SK-N-MC (cell line): ENCODE measurements around the gene LMLN.

Experiments
- EZH2 ChIP-seq: fragments of 200-600 bp; sonication (generic); IDR thresholded peaks from one replicate; pipeline ENCODE4 v1.6.1; 2017; ENCODE audit warnings: antibody characterized with exemption
- FOXP2 ChIP-seq: optimal IDR thresholded peaks from 2 replicates; pipeline ENCODE3; 2011; ENCODE audit warnings: mild to moderate bottlenecking, moderate library complexity; ENCODE audit not compliant: insufficient read depth; ENCODE audit errors: extremely low read length, control extremely low read depth
- POLR2AphosphoS5 ChIP-seq: IDR thresholded peaks from 2 replicates; pipeline ENCODE4 v1.6.1; 2012; ENCODE audit warnings: mild to moderate bottlenecking, low read depth, low read length, borderline replicate concordance

- no peak for TF ChIP-seq EZH2
- TF ChIP-seq FOXP2: no peak
- TF ChIP-seq POLR2AphosphoS5: no peak
Measured at GRCh38 chr3:197955892-197956477, 4.0 kb upstream of the LMLN start.
